GM12891 (cell line): ENCODE data around the gene DHX16.

Source experiments
- PAX5 ChIP-seq: IDR thresholded peaks from 2 replicates; pipeline ENCODE4 v1.6.1; 2011; ENCODE audit warnings: low read length, moderate library complexity, mild to moderate bottlenecking; ENCODE audit not compliant: insufficient read depth, severe bottlenecking
- POLR2A ChIP-seq: IDR thresholded peaks from 2 replicates; pipeline ENCODE4 v1.6.1; 2011; ENCODE audit warnings: low read depth, low read length, control low read depth
- POLR2AphosphoS5 ChIP-seq: IDR thresholded peaks from 2 replicates; pipeline ENCODE4 v1.6.1; 2011; ENCODE audit warnings: low read depth, low read length, control low read depth
- POU2F2 ChIP-seq: IDR thresholded peaks from 2 replicates; pipeline ENCODE4 v1.6.1; 2011; ENCODE audit warnings: low read depth, mild to moderate bottlenecking, control low read depth, low read length, moderate library complexity
- SPI1 ChIP-seq: IDR thresholded peaks from 2 replicates; pipeline ENCODE4 v1.6.1; 2011; ENCODE audit warnings: low read depth, low read length, control low read depth
- TAF1 ChIP-seq: IDR thresholded peaks from 2 replicates; pipeline ENCODE4 v1.6.1; 2011; ENCODE audit warnings: low read depth, low read length, control low read depth

GRCh38 chr6:30635834-30636233 lies 37.0 kb downstream of the DHX16 start:
- TF ChIP-seq POLR2A (no peak), POLR2AphosphoS5 (no peak), TAF1 (no peak), SPI1 (no peak), PAX5 (no peak), POU2F2 (no peak)
